Effector memory CD8-positive, alpha-beta T cell (primary cell): ENCODE data around the gene KLKB1.
"Not testable (repeated sequence)": the region's sequence is repeated elsewhere in the genome, so short reads cannot be mapped to it uniquely, and the experiment has no call there.

Experiments
- ATAC-seq: fragments of 150-1000 bp; cut with Tn5 transposase; replicated peaks from 2 replicates; pipeline ENCODE4 v1.10.0; 2021; ENCODE audit warnings: mild to moderate bottlenecking, moderate library complexity
- DNase-seq, 3 experiments: peaks; one replicate each; pipeline ENCODE4 v3.0.0; 2021
- H3K27ac Mint-ChIP-seq, 2 donors: one replicate each; pipeline ENCODE4 v1.8.0; 2022; ENCODE audit warnings: mild to moderate bottlenecking in 2 of 2, mixed read lengths in 2 of 2, moderate library complexity in 2 of 2
- H3K27me3 Mint-ChIP-seq, 2 donors: one replicate each; pipeline ENCODE4 v1.8.0; 2022; ENCODE audit warnings: mixed read lengths in 2 of 2
- H3K36me3 Mint-ChIP-seq: one replicate; pipeline ENCODE4 v1.8.0; 2022; ENCODE audit warnings: mild to moderate bottlenecking, moderate library complexity, mixed read lengths; ENCODE audit not compliant: insufficient read depth
- H3K4me1 Mint-ChIP-seq, 2 donors: one replicate each; pipeline ENCODE4 v1.8.0; 2022; ENCODE audit warnings: low read depth in 2 of 2, mixed read lengths in 2 of 2
- H3K4me3 Mint-ChIP-seq, 2 donors: one replicate each; pipeline ENCODE4 v1.8.0; 2022; ENCODE audit warnings: mild to moderate bottlenecking in 2 of 2, mixed read lengths in 2 of 2, moderate library complexity in 2 of 2
- H3K9me3 Mint-ChIP-seq, 2 donors: one replicate each; pipeline ENCODE4 v1.8.0; 2022; ENCODE audit warnings: mixed read lengths in 2 of 2

KLKB1 gene

DNA sequence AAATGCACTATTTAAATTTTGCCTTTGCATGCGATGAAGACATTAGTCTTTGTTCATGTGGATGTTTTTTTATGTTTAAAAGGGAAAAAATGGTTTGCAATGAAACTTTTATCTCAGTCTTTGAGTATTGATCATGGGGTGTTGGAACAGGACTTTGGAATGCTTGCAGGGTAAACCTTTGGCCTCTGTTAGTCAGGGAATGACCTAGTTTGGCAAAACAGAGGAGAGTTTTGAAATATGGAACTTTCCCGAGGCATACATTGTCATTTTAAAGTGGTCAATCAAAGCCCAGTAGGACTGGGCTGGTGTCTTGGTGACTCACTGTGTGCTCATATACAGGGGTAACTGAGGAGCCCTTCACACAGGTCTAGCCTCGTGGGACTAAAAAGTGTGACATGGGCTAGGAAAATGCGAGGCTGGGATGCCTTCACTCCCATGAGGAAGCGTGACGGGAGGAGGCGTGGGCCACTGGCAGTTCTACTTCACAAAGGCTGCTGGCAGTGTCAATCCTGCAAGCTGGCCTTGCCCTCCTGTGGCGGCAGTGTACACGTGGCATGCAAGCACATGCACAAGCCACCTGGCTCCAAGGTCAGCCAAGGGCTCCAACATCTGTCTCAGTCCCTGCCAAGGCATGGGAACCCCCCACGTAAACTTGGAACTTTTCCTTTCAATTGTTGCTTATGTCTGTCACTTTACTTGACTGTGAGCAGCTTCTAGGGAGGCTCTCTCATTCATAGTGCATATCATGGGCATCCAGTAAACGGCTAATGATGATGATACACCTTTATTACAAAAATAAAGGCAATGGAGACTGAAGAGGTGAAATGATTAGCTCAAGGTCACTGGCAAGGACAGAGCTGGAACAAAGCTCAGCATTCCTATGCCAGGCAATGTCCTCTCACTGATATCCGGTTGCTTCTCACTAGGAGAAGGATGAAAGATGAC lies 33.5 kb downstream of the KLKB1 start:
- H3K4me3 Mint-ChIP-seq = no peak overlapping the region
- peaks cover 3% of the 10 kb centered on the region for H3K36me3 Mint-ChIP-seq
- DNase-seq = no peak
- H3K9me3 Mint-ChIP-seq = no peaks in the 10 kb centered on the region
- H3K27me3 Mint-ChIP-seq = peaks cover 27 to 32% of the 10 kb centered on the region in 2 donors
- H3K4me1 Mint-ChIP-seq = no peaks in the 10 kb centered on the region
- ATAC-seq = no peak
- no peak overlapping the region for H3K27ac Mint-ChIP-seq

DNA sequence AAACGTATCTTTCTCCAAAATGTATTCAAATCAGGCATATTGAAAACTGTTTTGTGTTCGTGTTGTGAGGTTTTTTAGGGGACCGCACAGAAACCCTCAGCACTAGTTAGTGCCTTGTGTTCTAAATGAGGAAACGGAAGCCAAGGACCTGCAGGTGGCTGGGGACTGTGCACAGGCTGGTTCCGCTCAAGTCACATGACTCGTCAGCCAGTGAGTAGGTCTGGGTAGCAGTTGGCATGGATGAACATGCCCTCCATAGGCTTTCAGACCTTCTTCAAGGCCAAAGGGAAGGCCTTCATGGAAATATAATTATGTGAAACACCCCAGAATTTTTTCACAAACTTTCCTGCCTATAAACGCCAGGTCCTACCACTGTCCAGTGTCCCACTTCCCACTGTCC lies 37.4 kb downstream of the KLKB1 start:
- H3K4me1 Mint-ChIP-seq = no peaks in the 10 kb centered on the region
- no peak for ATAC-seq

DNA sequence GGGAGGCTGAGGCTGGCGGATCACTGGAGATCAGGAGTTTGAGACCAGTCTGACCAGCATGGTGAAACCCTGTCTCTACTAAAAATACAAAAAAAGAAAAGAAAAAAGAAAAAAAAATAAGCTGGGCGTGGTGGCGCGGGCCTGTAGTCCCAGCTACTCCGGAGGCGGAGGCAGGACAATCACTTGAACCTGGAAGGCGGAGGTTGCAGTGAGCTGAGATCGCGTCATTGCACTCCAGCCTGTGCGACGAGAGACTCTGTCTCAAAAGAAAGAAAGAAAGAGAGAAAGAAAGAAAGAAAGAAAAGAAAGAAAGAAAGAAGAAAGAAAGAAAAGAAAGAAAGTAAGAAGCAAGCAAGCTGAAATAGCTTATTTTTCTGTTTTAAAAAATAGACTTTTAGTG lies 37.9 kb downstream of the KLKB1 start:
- H3K27ac Mint-ChIP-seq, H3K9me3 Mint-ChIP-seq, H3K4me1 Mint-ChIP-seq, H3K4me3 Mint-ChIP-seq, DNase-seq, H3K36me3 Mint-ChIP-seq, ATAC-seq: not testable (repeated sequence)
- peaks cover 51 to 62% of the 10 kb centered on the region in 2 donors for H3K27me3 Mint-ChIP-seq

More for the DNA sequence above, 37.4 kb downstream of the KLKB1 start:
- Mint-ChIP-seq H3K36me3 (no peaks in the 10 kb centered on the region), H3K27ac (no peak overlapping the region), H3K27me3 (peaks cover 54 to 60% of the 10 kb centered on the region in 2 donors), H3K9me3 (no peaks in the 10 kb centered on the region), H3K4me3 (no peak overlapping the region)
- no peak for DNase-seq

DNA sequence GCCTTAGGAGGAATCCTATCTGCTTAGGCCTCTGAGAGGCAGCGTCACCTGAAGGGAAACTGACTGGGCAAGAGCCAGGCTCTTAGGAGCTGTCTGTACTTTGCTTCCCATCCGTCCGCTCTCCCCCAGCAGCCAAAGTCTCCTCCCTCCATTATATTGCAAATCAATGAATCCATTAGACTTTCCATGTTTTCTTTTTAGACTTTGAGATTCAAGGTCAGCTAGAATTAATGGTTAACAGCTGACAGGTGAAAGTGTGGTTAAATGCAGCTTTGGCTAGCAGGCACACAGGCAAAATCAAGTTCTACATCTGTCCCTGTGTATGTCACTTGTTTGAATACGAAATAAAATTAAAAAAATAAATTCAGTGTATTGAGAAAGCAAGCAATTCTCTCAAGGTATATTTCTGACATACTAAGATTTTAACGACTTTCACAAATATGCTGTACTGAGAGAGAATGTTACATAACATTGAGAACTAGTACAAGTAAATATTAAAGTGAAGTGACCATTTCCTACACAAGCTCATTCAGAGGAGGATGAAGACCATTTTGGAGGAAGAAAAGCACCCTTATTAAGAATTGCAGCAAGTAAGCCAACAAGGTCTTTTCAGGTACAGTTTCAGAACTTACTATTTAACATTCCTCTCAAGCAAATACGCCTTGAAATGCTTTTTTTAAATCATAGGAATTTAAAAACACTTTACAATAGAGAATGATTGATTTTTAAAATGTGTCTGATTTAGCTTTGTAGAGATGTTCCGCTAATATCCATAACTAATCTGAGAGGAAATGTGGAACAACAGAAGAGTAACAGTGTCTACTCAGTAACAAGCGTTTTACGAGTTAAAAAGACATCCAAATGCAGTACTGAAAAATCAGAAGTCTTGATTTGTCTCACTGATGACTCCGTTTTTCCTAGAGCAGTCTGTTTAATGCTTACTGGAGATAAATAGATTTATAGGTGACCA lies 38.7 kb downstream of the KLKB1 start, which contains the start of gene F11:
F11 (plus strand) TSS at position 507 of the 970 bp plus-strand sequence. CDS start 948 bp downstream, outside the sequence.
- no peak within 1 kb of the TSS for H3K4me3 Mint-ChIP-seq
- no peaks in the 10 kb centered on the region for H3K36me3 Mint-ChIP-seq
- no peak within 1 kb of the TSS for H3K27ac Mint-ChIP-seq
- no peaks in the 10 kb centered on the region for H3K9me3 Mint-ChIP-seq
- no peak for DNase-seq
- no peak for ATAC-seq
- no peaks in the 10 kb centered on the region for H3K4me1 Mint-ChIP-seq
- H3K27me3 Mint-ChIP-seq = peaks cover 49 to 62% of the 10 kb centered on the region in 2 donors

DNA sequence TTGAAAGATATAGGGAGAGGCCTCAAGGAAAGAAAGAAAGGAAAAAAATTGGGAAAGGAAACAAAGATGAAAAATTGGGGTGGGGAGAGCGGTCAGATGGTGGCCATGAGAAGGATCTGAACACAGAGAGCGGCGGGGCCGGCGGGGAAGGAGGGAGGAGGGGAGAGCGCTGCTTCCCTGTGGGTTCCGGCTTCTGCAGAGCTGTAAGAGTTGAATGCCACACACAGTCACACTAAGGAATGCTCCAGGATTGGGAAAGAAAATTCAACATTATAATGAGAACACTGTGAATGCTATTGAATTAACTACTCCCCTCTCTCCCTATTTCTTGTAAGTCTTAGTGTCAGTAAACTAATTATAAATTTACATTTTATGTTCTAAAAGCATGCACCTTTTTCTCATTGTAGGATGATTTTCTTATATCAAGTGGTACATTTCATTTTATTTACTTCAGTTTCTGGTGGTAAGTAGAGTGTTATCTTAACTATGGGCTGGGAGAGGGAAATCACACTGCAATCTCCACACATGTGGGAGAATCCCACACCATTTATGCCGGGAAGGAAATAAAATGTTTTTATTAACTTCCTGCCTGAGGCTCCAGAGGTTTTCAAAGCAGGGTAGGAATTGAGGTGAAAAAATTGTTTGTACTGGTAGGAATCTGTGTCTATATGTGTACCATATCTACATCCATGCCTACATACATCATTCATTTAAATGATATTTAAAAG lies 39.6 kb downstream of the KLKB1 start:
- no peaks in the 10 kb centered on the region for H3K36me3 Mint-ChIP-seq
- H3K27me3 Mint-ChIP-seq = peaks cover 55 to 62% of the 10 kb centered on the region in 2 donors
- H3K27ac Mint-ChIP-seq = no peak overlapping the region
- no peaks in the 10 kb centered on the region for H3K9me3 Mint-ChIP-seq
- no peaks in the 10 kb centered on the region for H3K4me1 Mint-ChIP-seq
- ATAC-seq (no peak), DNase-seq (no peak)
- H3K4me3 Mint-ChIP-seq = no peak overlapping the region

DNA sequence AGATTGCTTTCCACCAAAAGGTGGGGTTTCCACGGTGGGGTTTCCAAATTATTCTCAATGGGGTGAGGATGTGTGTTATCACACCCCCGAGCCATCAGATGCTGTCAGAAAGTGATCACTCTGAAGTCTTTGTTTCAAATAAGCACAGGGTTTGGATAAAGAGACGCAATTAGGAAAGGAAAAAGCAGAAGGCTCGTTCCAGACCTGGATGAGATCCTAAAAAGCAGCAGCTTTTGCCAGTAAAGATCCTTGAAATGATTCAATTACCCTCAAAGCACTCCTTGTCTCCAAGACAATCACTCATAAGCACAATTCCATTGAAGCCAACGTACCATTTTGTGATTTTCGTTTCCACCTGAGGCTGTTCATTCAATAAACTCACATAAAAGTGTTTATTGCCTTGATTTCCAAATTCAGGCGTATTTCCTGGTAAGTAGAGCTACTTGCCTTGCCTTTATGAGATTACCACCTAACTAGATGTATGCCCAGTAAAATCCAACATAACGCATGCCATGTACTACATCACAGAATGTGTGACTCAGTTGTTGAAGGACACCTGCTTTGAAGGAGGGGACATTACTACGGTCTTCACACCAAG lies 43.9 kb downstream of the KLKB1 start:
- no peak overlapping the region for H3K4me3 Mint-ChIP-seq
- no peak overlapping the region for H3K27ac Mint-ChIP-seq
- peaks cover 27 to 34% of the 10 kb centered on the region in 2 donors for H3K27me3 Mint-ChIP-seq
- no peaks in the 10 kb centered on the region for H3K9me3 Mint-ChIP-seq
- DNase-seq = no peak
- ATAC-seq = no peak
- no peaks in the 10 kb centered on the region for H3K4me1 Mint-ChIP-seq
- H3K36me3 Mint-ChIP-seq = no peaks in the 10 kb centered on the region

DNA sequence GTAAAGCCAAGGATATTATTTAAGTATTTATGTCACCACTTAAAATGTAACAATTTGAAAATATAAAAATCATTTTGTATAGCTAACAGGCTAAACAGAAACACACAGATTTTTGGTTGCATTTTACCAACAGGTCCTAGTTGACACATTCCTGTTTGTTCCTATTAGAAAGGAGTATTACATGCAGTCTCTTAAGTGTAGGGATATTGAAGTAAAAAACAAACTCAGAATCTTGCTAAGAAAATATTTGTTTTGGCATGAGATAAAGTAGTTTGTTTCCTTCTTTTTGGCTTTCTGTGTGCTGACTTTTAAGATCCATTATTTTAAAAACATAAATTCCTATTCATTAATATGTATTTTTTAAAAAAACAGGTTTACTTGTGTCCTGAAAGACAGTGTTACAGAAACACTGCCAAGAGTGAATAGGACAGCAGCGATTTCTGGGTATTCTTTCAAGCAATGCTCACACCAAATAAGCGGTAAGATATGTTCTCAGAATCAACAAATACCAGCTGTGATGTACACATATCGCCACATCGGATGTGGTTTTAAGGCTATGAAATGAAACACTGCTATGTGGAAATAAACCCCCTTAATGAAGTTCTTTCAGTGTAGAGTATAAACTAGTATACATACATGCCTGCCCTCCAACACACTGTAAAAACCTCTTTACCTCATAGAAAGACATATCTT lies 45.5 kb downstream of the KLKB1 start:
- no peak for DNase-seq
- Mint-ChIP-seq H3K9me3 (no peaks in the 10 kb centered on the region), H3K36me3 (no peaks in the 10 kb centered on the region), H3K27me3 (peaks cover 17 to 30% of the 10 kb centered on the region in 2 donors), H3K27ac (no peak overlapping the region), H3K4me3 (no peak overlapping the region), H3K4me1 (no peaks in the 10 kb centered on the region)
- no peak for ATAC-seq

DNA sequence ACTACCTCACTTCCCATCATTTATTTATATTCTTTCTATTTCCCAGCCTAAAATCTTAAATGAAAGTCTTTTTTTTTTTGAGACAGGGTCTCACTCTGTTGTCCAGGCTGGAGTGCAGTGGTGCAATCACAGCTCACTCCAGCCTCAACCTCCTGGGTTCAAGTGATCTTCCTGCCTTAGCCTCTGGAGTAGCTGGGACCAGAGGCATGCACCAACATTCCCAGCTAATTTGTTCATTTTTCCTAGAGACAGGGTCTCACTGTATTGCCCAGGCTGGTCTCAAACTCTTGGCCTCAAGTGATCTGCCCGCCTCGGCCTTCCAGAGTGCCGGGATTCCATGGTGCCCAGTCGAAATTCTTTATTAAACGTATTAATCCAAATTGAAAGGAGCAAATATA lies 46.1 kb downstream of the KLKB1 start:
- not testable (repeated sequence) for H3K4me1 Mint-ChIP-seq, H3K36me3 Mint-ChIP-seq, ATAC-seq, DNase-seq, H3K4me3 Mint-ChIP-seq, H3K9me3 Mint-ChIP-seq, H3K27ac Mint-ChIP-seq
- peaks cover 15 to 32% of the 10 kb centered on the region in 2 donors for H3K27me3 Mint-ChIP-seq

DNA sequence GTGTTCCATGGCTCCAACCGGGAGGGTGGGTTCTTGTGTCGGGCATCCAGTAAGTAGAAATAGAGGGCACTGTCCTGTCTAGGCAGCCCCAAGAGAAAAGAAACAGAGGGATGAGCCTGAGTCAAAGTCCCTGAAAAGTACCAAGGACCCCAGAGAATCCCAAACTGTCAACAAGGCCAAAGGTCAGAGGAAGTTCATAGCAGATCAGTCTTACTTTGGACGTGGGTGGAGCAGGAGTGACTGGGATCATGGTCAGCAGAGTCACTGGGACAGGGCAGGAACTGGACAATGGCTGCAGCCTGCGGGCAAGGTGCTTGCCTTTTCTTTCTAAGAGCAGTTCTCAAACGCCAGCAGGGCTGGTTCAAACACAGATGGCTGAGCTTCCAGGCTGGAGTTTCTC lies 56.0 kb downstream of the KLKB1 start:
- Mint-ChIP-seq H3K9me3 (no peaks in the 10 kb centered on the region), H3K27ac (no peak overlapping the region), H3K27me3 (peaks cover 16 to 17% of the 10 kb centered on the region in 2 donors), H3K4me3 (no peak overlapping the region), H3K36me3 (no peaks in the 10 kb centered on the region), H3K4me1 (no peaks in the 10 kb centered on the region)
- DNase-seq (no peak), ATAC-seq (no peak)

DNA sequence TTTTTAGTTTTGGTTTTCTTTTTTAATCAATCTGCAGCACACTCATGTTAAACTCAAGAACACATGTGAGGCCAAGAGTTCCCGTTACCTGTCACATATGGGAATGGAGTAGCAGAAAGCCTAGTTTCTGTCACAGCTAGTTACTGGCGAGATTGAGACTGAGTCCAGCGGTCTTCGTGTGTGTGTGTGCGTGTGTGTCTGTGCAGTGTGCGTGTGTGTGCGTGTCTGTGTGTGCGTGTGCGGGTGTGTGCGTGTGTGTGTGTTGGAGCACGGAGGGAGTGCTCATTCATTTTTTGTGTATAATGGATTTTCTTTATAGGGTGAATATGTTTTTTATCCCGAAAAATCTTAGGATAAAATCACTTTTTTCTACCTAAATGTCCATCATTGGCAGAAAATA lies 57.8 kb downstream of the KLKB1 start:
- ATAC-seq (no peak), DNase-seq (no peak)
- Mint-ChIP-seq H3K4me3 (no peak overlapping the region), H3K27ac (no peak overlapping the region), H3K9me3 (no peaks in the 10 kb centered on the region), H3K27me3 (peaks cover 14 to 29% of the 10 kb centered on the region in 2 donors), H3K4me1 (no peaks in the 10 kb centered on the region), H3K36me3 (no peaks in the 10 kb centered on the region)

DNA sequence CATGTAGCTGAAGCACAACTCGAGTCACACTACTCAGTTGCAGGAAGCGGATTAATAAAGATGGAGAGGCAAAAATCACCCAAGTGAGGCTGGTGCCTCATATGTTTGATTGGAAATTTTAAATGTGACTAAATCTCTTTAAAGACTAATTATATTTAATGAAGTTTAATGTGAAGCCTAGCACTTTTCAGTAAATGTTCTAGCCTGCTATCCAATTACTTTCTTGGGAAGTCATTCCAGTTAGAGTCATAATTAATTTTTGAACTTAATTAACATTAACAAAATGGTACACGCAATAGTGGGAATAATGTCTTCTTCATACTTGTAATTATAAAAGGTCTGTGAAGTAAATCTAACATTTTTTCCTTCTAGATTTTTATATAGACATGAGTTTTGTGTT lies 59.3 kb downstream of the KLKB1 start:
- H3K4me1 Mint-ChIP-seq = no peaks in the 10 kb centered on the region
- DNase-seq = no peak
- peaks cover 18 to 42% of the 10 kb centered on the region in 2 donors for H3K27me3 Mint-ChIP-seq
- no peak overlapping the region for H3K4me3 Mint-ChIP-seq
- H3K36me3 Mint-ChIP-seq = no peaks in the 10 kb centered on the region
- no peaks in the 10 kb centered on the region for H3K9me3 Mint-ChIP-seq
- no peak overlapping the region for H3K27ac Mint-ChIP-seq
- ATAC-seq = no peak

DNA sequence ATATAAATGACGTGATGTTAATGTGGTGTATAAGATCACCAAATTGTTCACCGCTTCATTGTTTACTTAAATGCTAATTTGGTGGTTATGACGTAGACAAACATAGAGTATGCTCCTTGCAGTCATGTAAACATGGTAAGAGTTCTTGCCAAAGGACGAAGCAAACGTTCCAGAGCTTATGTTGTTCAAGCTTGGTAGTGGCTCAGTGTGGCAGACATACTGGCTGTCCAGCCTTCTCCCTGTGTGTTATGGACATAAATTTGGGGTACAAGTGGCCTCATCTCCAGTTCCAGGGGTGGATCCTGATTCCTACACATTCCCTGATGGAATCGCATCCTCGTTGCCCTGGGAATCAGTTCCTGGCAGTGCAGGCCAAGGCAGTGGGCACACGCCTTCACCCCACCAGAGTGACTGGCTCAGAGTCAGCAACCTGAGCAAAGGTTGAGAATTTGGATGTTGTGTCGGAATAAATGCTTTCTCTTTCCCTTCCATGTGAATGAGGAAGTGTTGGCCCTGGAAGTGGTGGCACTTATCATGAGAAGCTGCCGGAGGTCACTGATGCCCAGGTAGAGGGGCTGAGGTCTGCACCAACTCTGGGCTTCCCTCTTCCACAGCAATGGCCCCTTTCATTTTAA lies 64.1 kb downstream of the KLKB1 start:
- no peak for DNase-seq
- no peak overlapping the region for H3K4me3 Mint-ChIP-seq
- H3K27me3 Mint-ChIP-seq = peaks cover 22 to 69% of the 10 kb centered on the region in 2 donors
- no peaks in the 10 kb centered on the region for H3K9me3 Mint-ChIP-seq
- ATAC-seq = no peak
- H3K36me3 Mint-ChIP-seq = no peaks in the 10 kb centered on the region
- no peak overlapping the region for H3K27ac Mint-ChIP-seq
- no peaks in the 10 kb centered on the region for H3K4me1 Mint-ChIP-seq
